ENCODE measurements around the gene EHD4. TPM values are rescaled to one million over a fixed set of nuclear protein-coding genes. Genes with fewer than 3 reads are reported as not detected.

The EHD4 gene
- polyA plus RNA-seq, 3 donors: 12.8 to 16.0 (median 14.2) TPM

- H3K27me3 ChIP-seq (ENCODE audit: control insufficient read depth in 2 of 2, insufficient read depth in 2 of 2, low read length in 2 of 2): no peaks in the 10 kb centered on the region
- intact Hi-C loops (cut with micrococcal nuclease): no loop called here
These were observed 119.4 kb downstream of the EHD4 start for GRCh38 chr15:41852736-41853590.

More at GRCh38 chr15:41852736-41853590, 119.4 kb downstream of the EHD4 start:
- Histone ChIP-seq H4K20me1 (ENCODE audit: insufficient read depth, low read length) (no peaks in the 10 kb centered on the region), H3K4me3 (replicated peaks in 1 of 3; ENCODE audit: low read depth in 2 of 3, low read length in 3 of 3) (no peak overlapping the region), H3K9me3 (replicated peaks in 1 of 2; ENCODE audit: control insufficient read depth in 1 of 2, insufficient read depth in 1 of 2, low read length in 2 of 2) (no peaks in the 10 kb centered on the region), H2AFZ (ENCODE audit: insufficient read depth, low read depth, low read length, poor library complexity, severe bottlenecking) (no peak overlapping the region), H3K4me1 (ENCODE audit: control insufficient read depth in 1 of 2, insufficient read depth in 2 of 2, low read length in 2 of 2) (no peaks in the 10 kb centered on the region), H3K9ac (ENCODE audit: insufficient read depth, low read length, poor library complexity, severe bottlenecking) (no peak overlapping the region), H3K27ac (ENCODE audit: low read depth in 1 of 2, low read length in 2 of 2) (no peak overlapping the region), H3K4me2 (replicated peaks; ENCODE audit: extremely low read depth, low read length, poor library complexity, severe bottlenecking) (no peak overlapping the region), H3K36me3 (replicated peaks in 1 of 2; ENCODE audit: control insufficient read depth in 1 of 2, insufficient read depth in 2 of 2, low read length in 2 of 2) (peaks cover 10 to 11% of the 10 kb centered on the region in 2 donors), H3K79me2 (ENCODE audit: insufficient read depth, low read length) (no peaks in the 10 kb centered on the region)
- Mint-ChIP-seq H3K9me3 (no peaks in the 10 kb centered on the region), H3K36me3 (peaks cover 13 to 14% of the 10 kb centered on the region in 2 donors), H3K27me3 (ENCODE audit: low read depth in 3 of 3) (peaks cover 0 to 10% (median 8%) of the 10 kb centered on the region in 3 donors), H3K4me3 (no peak overlapping the region), H3K27ac (peak overlapping the region in 2 of 7 donors; percentile 38 to 48), H3K4me1 (no peaks in the 10 kb centered on the region)
- DNase-seq: no peak
- 92% methylated on average over 9 of the region's 17 CpGs for WGBS (ENCODE audit: insufficient coverage)
- TF ChIP-seq CTCF (IDR thresholded peaks at IDR 0.05): no peak

Data from CD14-positive monocyte (primary cell).